ENCODE data around the gene SLC9C1. TPM values are rescaled to one million over a fixed set of nuclear protein-coding genes. Genes with fewer than 3 reads are reported as not detected.
A peak's percentile ranks its signal among the peaks of the same experiment; 100 is the strongest.

Gene SLC9C1
- total and polyA plus RNA-seq, 8 donors, result 1.1 TPM; not detected in 7

- intact Hi-C loops (cut with DNase I; ENCODE audit: low total_unique reads), result no loop called here
- 9 to 15% (median 10%) methylated on average over 18 to 23 of the region's 23 CpGs for WGBS, 5 donors
- Histone ChIP-seq H3K27me3 (peaks cover 0 to 19% (median 9%) of the 10 kb centered on the region in 3 donors), H3K36me3 (no peaks in the 10 kb centered on the region), H3K4me3 (peak overlapping the region; percentile 47 to 62 (median 57)), H3K27ac (peak overlapping the region; percentile 72 to 84 (median 83)), H3K4me1 (peaks cover 0 to 31% (median 14%) of the 10 kb centered on the region in 4 donors), H3K9me3 (no peaks in the 10 kb centered on the region)
- DNase-seq, result peak in 1 of 2 donors; percentile 75
- no peak for TF ChIP-seq POLR2AphosphoS5 (IDR thresholded peaks at IDR 0.05)
- TF ChIP-seq POLR2A (IDR thresholded peaks at IDR 0.05), result no peak
- TF ChIP-seq EP300 (IDR thresholded peaks at IDR 0.05), result no peak
- no peak for TF ChIP-seq CTCF (IDR thresholded peaks at IDR 0.05)
Observed at GRCh38 chr3:112333381-112334317, 39.6 kb upstream of the SLC9C1 start.

GRCh38 chr3:112333002-112333380 lies 39.0 kb upstream of the SLC9C1 start, which contains the start of gene CD200:
Gene CD200 (plus strand): TSS chr3:112333156. CDS start chr3:112333213, 57 bp downstream.
- H3K4me1 ChIP-seq, result peaks cover 0 to 31% (median 14%) of the 10 kb centered on the region in 4 donors
- no peak for TF ChIP-seq EP300 (IDR thresholded peaks at IDR 0.05)
- TF ChIP-seq CTCF (IDR thresholded peaks at IDR 0.05), result no peak
- TF ChIP-seq POLR2A (IDR thresholded peaks at IDR 0.05), result no peak
- TF ChIP-seq POLR2AphosphoS5 (IDR thresholded peaks at IDR 0.05), result peak in 2 of 3 donors; percentile 27 to 41
- peaks cover 0 to 19% (median 9%) of the 10 kb centered on the region in 3 donors for H3K27me3 ChIP-seq
- WGBS, 5 donors, result 0 to 3% (median 2%) methylated on average over 17 to 28 of the region's 28 CpGs
- peak within 1 kb of the TSS; percentile 72 to 84 (median 83) for H3K27ac ChIP-seq
- H3K4me3 ChIP-seq, result peak within 1 kb of the TSS; percentile 47 to 62 (median 57)
- no peaks in the 10 kb centered on the region for H3K9me3 ChIP-seq
- DNase-seq, result peak; percentile 45 to 87
- intact Hi-C loops (cut with DNase I; ENCODE audit: low total_unique reads), result no loop called here
- no peaks in the 10 kb centered on the region for H3K36me3 ChIP-seq

GRCh38 chr3:112331851-112332250 lies 37.8 kb upstream of the SLC9C1 start:
- H3K27me3 ChIP-seq, result peaks cover 0 to 19% (median 9%) of the 10 kb centered on the region in 3 donors
- intact Hi-C loops (cut with DNase I; ENCODE audit: low total_unique reads), result no loop called here
- peak overlapping the region in 2 of 5 donors; percentile 8 to 83 for H3K27ac ChIP-seq
- DNase-seq, result no peak
- no peaks in the 10 kb centered on the region for H3K36me3 ChIP-seq
- TF ChIP-seq POLR2AphosphoS5 (IDR thresholded peaks at IDR 0.05), result no peak
- TF ChIP-seq EP300 (IDR thresholded peaks at IDR 0.05), result no peak
- no peak for TF ChIP-seq CTCF (IDR thresholded peaks at IDR 0.05)
- no peak for TF ChIP-seq POLR2A (IDR thresholded peaks at IDR 0.05)
- no peak overlapping the region for H3K4me3 ChIP-seq
- 78 to 97% (median 90%) methylated on average over 4 of the region's 4 CpGs for WGBS, 5 donors
- peaks cover 0 to 31% (median 14%) of the 10 kb centered on the region in 4 donors for H3K4me1 ChIP-seq
- H3K9me3 ChIP-seq, result no peaks in the 10 kb centered on the region

- WGBS, 5 donors, result 0 to 5% (median 2%) methylated on average over 2 of the region's 2 CpGs
- no peaks in the 10 kb centered on the region for H3K9me3 ChIP-seq
- no peaks in the 10 kb centered on the region for H3K36me3 ChIP-seq
- no peak overlapping the region for H3K4me3 ChIP-seq
- intact Hi-C loops (cut with DNase I; ENCODE audit: low total_unique reads), result loop anchor here (10.0 kb wide), 1 partner anchor 197 kb away; no protein-coding TSS in a partner anchor
- TF ChIP-seq POLR2A (IDR thresholded peaks at IDR 0.05) (no peak), CTCF (IDR thresholded peaks at IDR 0.05) (peak in 5 of 7 experiments; percentile 19 to 53 (median 43)), POLR2AphosphoS5 (IDR thresholded peaks at IDR 0.05) (no peak), EP300 (IDR thresholded peaks at IDR 0.05) (no peak)
- peaks cover 0 to 2% (median under 1%) of the 10 kb centered on the region in 4 donors for H3K4me1 ChIP-seq
- DNase-seq, result peak in 1 of 2 donors; percentile 84
- peaks cover 0 to 3% (median 0%) of the 10 kb centered on the region in 3 donors for H3K27me3 ChIP-seq
- H3K27ac ChIP-seq, result no peak overlapping the region
Observed at GRCh38 chr3:112327371-112327951, 33.4 kb upstream of the SLC9C1 start.

All from stomach (tissue), 9 donors.